Vagina (tissue), 2 donors: ENCODE measurements around the gene SARDH.

Experiments used
- CTCF ChIP-seq, 3 experiments: fragments of 450-650 bp in 2 of 3; fragments of 200-600 bp in 1 of 3; sonication (generic) in 1 of 3; IDR thresholded peaks; one replicate each; pipeline ENCODE4 v1.5.1; 2017 to 2019; ENCODE audit warnings: antibody characterized with exemption in 3 of 3, mild to moderate bottlenecking in 2 of 3, moderate library complexity in 2 of 3
- POLR2A ChIP-seq, 2 donors: fragments of 450-650 bp; IDR thresholded peaks; one replicate each; pipeline ENCODE4 v1.6.1; 2017; ENCODE audit warnings: antibody characterized with exemption in 2 of 2, mild to moderate bottlenecking in 2 of 2, moderate library complexity in 2 of 2
- POLR2AphosphoS5 ChIP-seq, 2 donors: sonication (generic); formaldehyde crosslinking; IDR thresholded peaks; one replicate each; pipeline ENCODE4 v1.9.0; 2017; ENCODE audit warnings: antibody characterized with exemption in 2 of 2, mild to moderate bottlenecking in 2 of 2, low read depth in 1 of 2; ENCODE audit not compliant: insufficient read depth in 1 of 2

GRCh38 chr9:133704711-133705181 lies 33.4 kb downstream of the SARDH start:
- no peak for TF ChIP-seq CTCF (IDR thresholded peaks at IDR 0.05)
- TF ChIP-seq POLR2AphosphoS5 (IDR thresholded peaks at IDR 0.05; ENCODE audit: insufficient read depth in 1 of 2, low read depth in 1 of 2), result no peak
- no peak for TF ChIP-seq POLR2A (IDR thresholded peaks at IDR 0.05)
